Measurements from ENCODE around the gene YBEY.

GRCh38 chr21:46285206-46285661, 908 bp upstream of the YBEY start, which contains the start of gene MCM3AP:
- no peak for TF ChIP-seq CTCF (IDR thresholded peaks at IDR 0.05)
- no peak for TF ChIP-seq EP300 (IDR thresholded peaks at IDR 0.05)
- no peak for TF ChIP-seq POLR2A (IDR thresholded peaks at IDR 0.05)

Measured in ovary (tissue), 3 donors.